ENCODE measurements around the gene SBF2. TPM values are rescaled to one million over a fixed set of nuclear protein-coding genes. Genes with fewer than 3 reads are reported as not detected.

Gene SBF2
- polyA plus RNA-seq, 1 donor from 2014 or later = 53.4 TPM

GRCh38 chr11:10322830-10323792 lies 29.1 kb upstream of the SBF2 start:
- no peak overlapping the region for H3K9ac ChIP-seq (ENCODE audit: low read length)
- no peak overlapping the region for H3K4me3 ChIP-seq (ENCODE audit: low read length)
- no peaks in the 10 kb centered on the region for H4K20me1 ChIP-seq (ENCODE audit: insufficient read depth)
- H2AFZ ChIP-seq (ENCODE audit: low read depth, low read length) = no peak overlapping the region
- H3K4me2 ChIP-seq (ENCODE audit: low read length) = no peak overlapping the region
- no peaks in the 10 kb centered on the region for H3K27me3 ChIP-seq (ENCODE audit: insufficient read depth, low read depth, low read length)
- no peaks in the 10 kb centered on the region for H3K9me2 ChIP-seq (ENCODE audit: insufficient read depth, low read length)
- H3K79me2 ChIP-seq (replicated peaks; ENCODE audit: insufficient read depth, low read length) = no peaks in the 10 kb centered on the region
- H3K9me3 ChIP-seq (ENCODE audit: low read length) = no peaks in the 10 kb centered on the region
- H3K27ac ChIP-seq (ENCODE audit: low read length) = no peak overlapping the region
- no peak for TF ChIP-seq MXI1 (conservative IDR thresholded peaks at IDR 0.05; ENCODE audit: poor library complexity, severe bottlenecking)
- no peak for TF ChIP-seq EP300 (conservative IDR thresholded peaks at IDR 0.05; ENCODE audit: poor library complexity, severe bottlenecking)
- TF ChIP-seq SMC3 (conservative IDR thresholded peaks at IDR 0.05; ENCODE audit: poor library complexity) = peak; percentile 77
- TF ChIP-seq EZH2 (IDR thresholded peaks at IDR 0.05; ENCODE audit: borderline replicate concordance, insufficient read depth, low read length, poor library complexity, severe bottlenecking) = no peak
- peak; percentile 78 for TF ChIP-seq RAD21 (conservative IDR thresholded peaks at IDR 0.05)
- TF ChIP-seq TAF1 (IDR thresholded peaks at IDR 0.05; ENCODE audit: low read depth) = no peak
- no peak for TF ChIP-seq REST (IDR thresholded peaks at IDR 0.05; ENCODE audit: borderline replicate concordance)
- no peak for TF ChIP-seq POLR2AphosphoS5 (IDR thresholded peaks at IDR 0.05)
- TF ChIP-seq CTCF (IDR thresholded peaks at IDR 0.05; ENCODE audit: poor library complexity, severe bottlenecking) = peak; percentile 77
- no peaks in the 10 kb centered on the region for H3K36me3 ChIP-seq (ENCODE audit: insufficient read depth, low read length)
- no peaks in the 10 kb centered on the region for H3F3A ChIP-seq (ENCODE audit: insufficient read depth, low read length, poor library complexity, severe bottlenecking)

- H3K9ac ChIP-seq (ENCODE audit: low read length) = no peak overlapping the region
- no peaks in the 10 kb centered on the region for H3K36me3 ChIP-seq (ENCODE audit: insufficient read depth, low read length)
- H3K4me3 ChIP-seq (ENCODE audit: low read length) = no peak overlapping the region
- TF ChIP-seq MXI1 (conservative IDR thresholded peaks at IDR 0.05; ENCODE audit: poor library complexity, severe bottlenecking) (no peak), REST (IDR thresholded peaks at IDR 0.05; ENCODE audit: borderline replicate concordance) (no peak), TAF1 (IDR thresholded peaks at IDR 0.05; ENCODE audit: low read depth) (no peak), SMC3 (conservative IDR thresholded peaks at IDR 0.05; ENCODE audit: poor library complexity) (no peak), POLR2AphosphoS5 (IDR thresholded peaks at IDR 0.05) (no peak), EP300 (conservative IDR thresholded peaks at IDR 0.05; ENCODE audit: poor library complexity, severe bottlenecking) (no peak), EZH2 (IDR thresholded peaks at IDR 0.05; ENCODE audit: borderline replicate concordance, insufficient read depth, low read length, poor library complexity, severe bottlenecking) (no peak), CTCF (IDR thresholded peaks at IDR 0.05; ENCODE audit: poor library complexity, severe bottlenecking) (no peak), RAD21 (conservative IDR thresholded peaks at IDR 0.05) (no peak)
- H3F3A ChIP-seq (ENCODE audit: insufficient read depth, low read length, poor library complexity, severe bottlenecking) = no peaks in the 10 kb centered on the region
- H3K27me3 ChIP-seq (ENCODE audit: insufficient read depth, low read depth, low read length) = no peaks in the 10 kb centered on the region
- H3K4me2 ChIP-seq (ENCODE audit: low read length) = no peak overlapping the region
- no peak overlapping the region for H2AFZ ChIP-seq (ENCODE audit: low read depth, low read length)
- H3K79me2 ChIP-seq (replicated peaks; ENCODE audit: insufficient read depth, low read length) = no peaks in the 10 kb centered on the region
- H3K9me3 ChIP-seq (ENCODE audit: low read length) = no peaks in the 10 kb centered on the region
- no peaks in the 10 kb centered on the region for H4K20me1 ChIP-seq (ENCODE audit: insufficient read depth)
- no peaks in the 10 kb centered on the region for H3K9me2 ChIP-seq (ENCODE audit: insufficient read depth, low read length)
- no peak overlapping the region for H3K27ac ChIP-seq (ENCODE audit: low read length)
These were observed 28.4 kb upstream of the SBF2 start for GRCh38 chr11:10322401-10322800.
